ENCODE data around the gene SLC27A1. TPM values are rescaled to one million over a fixed set of nuclear protein-coding genes. Genes with fewer than 3 reads are reported as not detected.
A peak's percentile ranks its signal among the peaks of the same experiment; 100 is the strongest.
"Not testable (repeated sequence)": the region's sequence is repeated elsewhere in the genome, so short reads cannot be mapped to it uniquely, and the experiment has no call there.

Gene SLC27A1
- total and polyA plus RNA-seq, 2 donors: 14.8 to 21.1 TPM

DNA sequence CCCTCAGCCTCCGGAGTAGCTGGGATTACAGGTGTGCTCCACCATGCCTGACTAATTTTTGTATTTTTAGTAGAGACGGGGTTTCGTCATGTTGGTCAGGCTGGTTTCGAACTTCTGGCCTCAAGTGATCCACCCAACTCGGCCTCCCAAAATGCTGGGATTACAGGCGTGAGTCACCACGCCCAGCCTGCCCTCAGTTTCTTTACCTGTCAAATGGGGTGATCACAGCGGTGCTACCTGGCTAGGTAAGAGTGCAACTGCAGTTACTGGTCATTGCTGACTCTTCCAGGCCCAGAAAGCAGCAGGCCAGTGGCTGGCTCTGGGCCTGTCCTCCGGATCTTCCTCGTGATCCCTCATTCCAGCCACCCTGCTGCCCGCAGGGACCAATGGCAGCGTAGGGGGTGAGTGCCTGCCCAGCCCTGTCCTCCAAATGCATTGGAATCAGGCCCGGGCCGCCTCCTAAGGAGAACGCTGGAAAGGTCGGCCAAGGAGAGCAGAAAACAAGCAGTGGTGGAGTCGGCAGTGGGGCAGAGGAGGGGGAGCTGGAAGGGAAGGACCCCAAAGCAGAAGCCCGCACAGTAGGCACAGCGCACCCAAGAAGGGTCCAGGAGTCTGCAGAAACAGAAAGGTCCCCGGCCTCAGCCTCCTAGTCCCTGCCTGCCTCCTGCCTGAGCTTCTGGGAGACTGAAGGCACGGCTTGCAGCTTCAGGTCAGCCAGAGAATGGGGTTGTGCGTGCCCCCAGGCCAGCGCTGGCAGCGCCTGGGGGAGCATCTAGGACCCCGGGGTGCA lies 1.8 kb upstream of the SLC27A1 start:
- no peak overlapping the region for H3K27ac ChIP-seq (ENCODE audit: low read depth)
- no peak for DNase-seq (ENCODE audit: extremely low spot score)
- peaks cover 2% of the 10 kb centered on the region for H3K4me1 ChIP-seq (ENCODE audit: insufficient read depth)
- WGBS: 58% methylated on average over 25 of the region's 25 CpGs
- no peaks in the 10 kb centered on the region for H3K36me3 ChIP-seq (ENCODE audit: insufficient read depth)
- H3K4me3 ChIP-seq (ENCODE audit: low read depth, low read length): peak overlapping the region; percentile 61

DNA sequence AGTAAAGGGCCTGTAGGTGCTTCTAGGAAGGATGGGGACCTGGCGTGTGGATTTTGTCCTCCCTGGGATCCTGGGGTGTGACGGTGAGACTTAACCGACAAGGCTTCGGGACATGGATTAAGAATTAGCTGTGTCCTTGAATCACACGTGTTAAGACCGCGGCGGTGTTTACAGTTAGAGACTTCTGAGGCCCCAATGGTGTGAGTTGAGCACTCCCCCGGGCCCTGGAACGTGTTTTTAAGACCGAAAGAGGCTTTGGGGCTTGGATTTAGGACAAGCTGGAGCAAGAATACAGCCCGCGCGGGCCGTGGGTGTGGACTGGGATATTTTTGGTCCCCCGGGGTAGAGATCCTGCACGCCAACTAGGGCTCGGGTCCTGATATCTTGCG lies 1.2 kb upstream of the SLC27A1 start:
- H3K27ac ChIP-seq (ENCODE audit: low read depth): no peak overlapping the region
- H3K4me1 ChIP-seq (ENCODE audit: insufficient read depth): peaks cover 2% of the 10 kb centered on the region
- DNase-seq (ENCODE audit: extremely low spot score): no peak
- H3K36me3 ChIP-seq (ENCODE audit: insufficient read depth): no peaks in the 10 kb centered on the region
- H3K4me3 ChIP-seq (ENCODE audit: low read depth, low read length): peak overlapping the region; percentile 61
- 9% methylated on average over 19 of the region's 19 CpGs for WGBS

DNA sequence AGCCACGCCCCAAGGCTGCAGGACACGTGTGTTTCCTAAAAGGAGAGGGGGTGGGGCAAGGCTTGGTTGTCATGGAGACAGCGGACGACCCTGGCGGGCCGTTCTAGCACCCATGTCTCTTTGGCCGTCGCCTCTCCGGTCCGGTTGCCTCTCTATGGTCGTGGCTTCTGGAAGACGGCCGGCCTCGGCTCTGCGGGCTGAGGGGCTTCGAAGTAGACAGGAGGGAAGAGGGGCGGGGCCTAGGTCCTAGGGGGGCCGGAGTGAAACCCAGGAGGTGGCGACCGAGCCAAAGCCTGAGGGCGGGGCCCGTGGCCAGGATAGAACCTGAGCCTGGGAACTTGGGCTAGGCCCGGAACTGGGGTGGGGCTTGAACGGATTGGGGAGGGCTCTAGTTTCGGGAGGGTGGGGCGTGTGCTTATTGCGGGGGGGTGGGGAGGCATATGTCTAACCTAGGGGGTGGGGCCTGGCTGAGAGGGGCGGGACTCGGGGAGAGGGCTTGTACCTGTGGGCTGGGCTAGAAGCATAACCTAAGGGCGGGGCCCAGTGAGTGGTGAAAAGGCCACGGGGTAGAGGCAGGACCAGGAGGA lies 750 bp upstream of the SLC27A1 start:
- peak overlapping the region; percentile 61 for H3K4me3 ChIP-seq (ENCODE audit: low read depth, low read length)
- WGBS: under 1% methylated on average over 31 of the region's 31 CpGs
- no peaks in the 10 kb centered on the region for H3K36me3 ChIP-seq (ENCODE audit: insufficient read depth)
- peak overlapping the region; percentile 74 for H3K27ac ChIP-seq (ENCODE audit: low read depth)
- peak; percentile 87 for DNase-seq (ENCODE audit: extremely low spot score)
- peaks cover 2% of the 10 kb centered on the region for H3K4me1 ChIP-seq (ENCODE audit: insufficient read depth)

DNA sequence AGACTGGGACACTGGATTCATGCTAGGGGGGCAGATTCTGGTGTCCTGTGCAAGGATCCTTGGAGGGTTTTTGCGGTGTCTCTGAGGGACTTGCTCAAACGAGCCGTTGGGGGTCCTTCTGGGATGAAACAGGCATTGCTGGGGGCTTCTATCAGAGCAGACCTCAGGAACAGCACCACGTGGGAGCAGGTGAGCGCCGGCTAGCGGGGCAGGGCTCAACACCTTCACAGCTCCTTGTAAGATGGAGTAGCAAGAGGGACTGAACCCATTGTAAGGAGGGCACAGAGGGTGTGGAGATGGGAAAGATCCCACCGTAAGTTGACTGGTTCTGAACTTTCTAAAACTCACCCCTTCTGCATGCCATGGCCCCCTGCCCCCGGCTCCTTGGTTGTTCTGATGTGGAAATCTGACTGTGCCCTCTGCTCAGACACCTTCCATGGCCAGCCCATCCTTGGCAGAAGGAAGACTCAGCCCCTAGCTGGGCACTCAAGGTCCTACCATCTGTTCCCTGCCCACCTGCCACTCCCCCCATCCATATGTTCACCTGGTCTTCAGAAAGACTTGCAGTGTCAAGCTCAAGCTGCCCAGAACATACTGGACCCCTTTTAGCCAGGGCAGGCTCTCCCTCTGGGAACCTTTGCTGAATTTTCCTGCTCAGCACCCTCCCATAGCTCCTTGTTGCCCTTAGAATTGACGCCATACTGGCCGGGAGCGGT lies 1.2 kb downstream of the SLC27A1 start:
- H3K27ac ChIP-seq (ENCODE audit: low read depth): no peak overlapping the region
- peaks cover 2% of the 10 kb centered on the region for H3K4me1 ChIP-seq (ENCODE audit: insufficient read depth)
- H3K4me3 ChIP-seq (ENCODE audit: low read depth, low read length): no peak overlapping the region

DNA sequence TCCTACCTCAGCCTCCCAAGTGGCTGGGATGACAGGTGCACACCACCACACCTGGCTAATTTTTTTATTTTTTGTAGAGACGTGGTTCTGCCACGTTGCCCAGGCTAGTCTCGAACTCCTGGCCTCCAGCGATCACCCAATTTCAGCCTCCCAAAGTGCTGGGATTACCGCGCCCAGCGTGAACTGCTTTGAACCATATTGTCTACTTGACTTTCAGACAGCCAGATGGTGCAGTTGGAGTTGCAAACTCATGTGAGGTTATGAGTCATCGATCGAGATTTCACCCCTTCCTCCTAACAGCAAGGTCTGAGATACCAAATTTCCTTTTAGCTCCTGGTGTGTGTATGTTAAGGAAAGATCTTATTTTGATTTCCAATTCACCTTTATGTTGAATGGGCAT lies 2.7 kb downstream of the SLC27A1 start:
- Histone ChIP-seq H3K4me1 (ENCODE audit: insufficient read depth) (peaks cover 2% of the 10 kb centered on the region), H3K36me3 (ENCODE audit: insufficient read depth) (no peaks in the 10 kb centered on the region), H3K4me3 (ENCODE audit: low read depth, low read length) (no peak overlapping the region), H3K27ac (ENCODE audit: low read depth) (no peak overlapping the region)
- 84% methylated on average over 9 of the region's 9 CpGs for WGBS
- no peak for DNase-seq (ENCODE audit: extremely low spot score)

More for the DNA sequence above, 1.2 kb downstream of the SLC27A1 start:
- 55% methylated on average over 12 of the region's 12 CpGs for WGBS
- H3K36me3 ChIP-seq (ENCODE audit: insufficient read depth): no peaks in the 10 kb centered on the region
- no peak for DNase-seq (ENCODE audit: extremely low spot score)

DNA sequence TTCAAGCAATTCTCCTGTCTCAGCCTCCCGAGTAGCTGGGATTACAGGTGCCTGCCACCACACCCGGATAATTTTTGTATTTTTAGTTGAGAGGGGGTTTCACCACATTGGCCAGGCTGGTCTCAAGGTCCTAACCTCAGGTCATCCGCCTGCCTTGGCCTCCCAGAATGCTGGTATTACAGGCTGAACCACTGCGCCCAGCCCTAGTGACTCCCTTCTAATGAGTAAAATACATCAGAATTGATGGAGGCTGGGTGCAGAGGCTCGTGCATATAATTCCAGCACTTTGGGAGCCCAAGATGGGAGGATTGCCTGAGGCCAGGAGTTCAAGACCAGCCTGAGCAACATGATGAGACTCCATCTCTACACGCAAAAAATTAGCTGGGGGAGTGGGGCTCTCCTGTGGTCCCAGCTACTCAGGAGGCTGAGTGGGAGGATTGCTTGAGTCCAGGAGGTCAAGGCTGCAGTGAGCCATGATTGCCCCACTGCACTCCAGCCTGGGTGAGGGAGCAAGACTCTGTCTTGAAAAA lies 4.8 kb downstream of the SLC27A1 start:
- DNase-seq (ENCODE audit: extremely low spot score); H3K4me3 ChIP-seq (ENCODE audit: low read depth, low read length); H3K4me1 ChIP-seq (ENCODE audit: insufficient read depth); H3K36me3 ChIP-seq (ENCODE audit: insufficient read depth); H3K27ac ChIP-seq (ENCODE audit: low read depth): not testable (repeated sequence)
- WGBS: 77% methylated on average over 6 of the region's 6 CpGs

DNA sequence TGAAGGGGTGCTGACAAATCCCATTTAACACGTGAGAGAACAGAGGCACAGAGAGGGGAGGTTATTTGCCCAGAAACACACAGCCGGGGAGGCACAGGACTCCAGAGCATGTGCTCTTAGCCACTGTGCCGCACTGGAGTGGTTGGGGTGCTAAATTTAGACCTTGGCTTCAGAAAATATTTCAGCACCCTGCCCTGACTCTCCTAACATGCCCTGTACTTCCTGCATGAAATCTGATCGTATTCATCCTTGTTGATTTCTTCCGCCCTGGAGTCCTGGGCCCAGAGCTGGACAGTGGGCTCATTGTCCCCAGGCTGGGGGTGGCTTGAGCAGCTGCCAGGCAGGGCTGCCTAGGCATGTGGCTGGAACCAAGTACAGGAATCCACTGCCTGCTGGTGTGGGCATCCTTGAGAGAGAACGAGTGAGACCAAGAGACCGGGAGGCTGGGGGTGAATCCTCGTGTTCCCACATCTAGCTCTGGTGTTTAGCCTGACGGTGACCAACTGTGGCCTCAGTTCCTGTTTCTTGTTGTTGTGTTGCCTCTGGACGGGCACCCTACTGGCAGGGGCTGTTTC lies 5.3 kb downstream of the SLC27A1 start:
- DNase-seq (ENCODE audit: extremely low spot score): no peak
- no peak overlapping the region for H3K27ac ChIP-seq (ENCODE audit: low read depth)
- H3K4me3 ChIP-seq (ENCODE audit: low read depth, low read length): no peak overlapping the region
- WGBS: 46% methylated on average over 10 of the region's 10 CpGs
- H3K36me3 ChIP-seq (ENCODE audit: insufficient read depth): no peaks in the 10 kb centered on the region
- peaks cover 2% of the 10 kb centered on the region for H3K4me1 ChIP-seq (ENCODE audit: insufficient read depth)

DNA sequence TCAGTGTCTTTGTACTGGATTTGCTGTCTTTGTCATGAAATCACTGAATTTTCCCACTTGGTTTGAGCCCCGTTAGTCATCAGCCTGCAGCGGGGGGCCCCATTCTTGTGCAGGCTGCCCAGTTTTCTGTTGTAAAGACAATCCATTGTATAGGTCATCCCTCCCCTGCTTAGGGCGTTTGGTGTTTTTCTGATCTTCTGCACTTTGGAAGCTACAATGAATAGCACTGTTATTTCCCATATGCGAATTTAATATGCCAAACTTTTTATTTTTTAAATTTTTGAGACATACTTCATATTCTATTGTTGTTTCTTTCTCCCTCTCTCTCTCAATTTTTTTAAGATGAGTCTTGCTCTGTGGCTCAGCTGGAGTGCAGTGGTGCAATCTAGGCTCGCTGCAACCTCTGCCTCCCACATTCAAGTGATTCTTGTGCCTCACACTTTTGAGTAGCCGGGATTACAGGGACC lies 9.0 kb downstream of the SLC27A1 start:
- no peak for DNase-seq (ENCODE audit: extremely low spot score)
- H3K4me3 ChIP-seq (ENCODE audit: low read depth, low read length): no peak overlapping the region
- H3K27ac ChIP-seq (ENCODE audit: low read depth): no peak overlapping the region
- H3K4me1 ChIP-seq (ENCODE audit: insufficient read depth): no peaks in the 10 kb centered on the region
- no peaks in the 10 kb centered on the region for H3K36me3 ChIP-seq (ENCODE audit: insufficient read depth)
- 62% methylated on average over 6 of the region's 6 CpGs for WGBS

DNA sequence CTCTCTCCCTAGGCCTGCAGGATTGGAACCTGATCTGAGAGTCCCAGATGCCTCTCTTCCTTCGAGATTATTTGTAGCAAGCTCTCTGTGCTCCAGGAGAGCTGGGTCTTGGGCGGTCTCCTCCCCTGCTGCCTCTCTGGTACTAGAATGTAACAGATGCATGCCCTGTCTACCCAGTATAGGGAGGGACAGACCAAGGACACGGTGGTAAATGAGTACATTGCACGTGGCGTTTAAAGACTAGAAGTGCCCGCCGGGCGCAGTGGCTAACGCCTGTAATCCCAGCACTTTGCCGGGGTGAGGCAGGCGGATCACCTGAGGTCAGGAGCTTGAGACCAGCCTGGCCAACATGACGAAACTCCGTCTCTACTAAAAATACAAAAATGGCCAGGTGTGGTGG lies 11.7 kb downstream of the SLC27A1 start:
- no peak for DNase-seq (ENCODE audit: extremely low spot score)
- Histone ChIP-seq H3K4me3 (ENCODE audit: low read depth, low read length) (no peak overlapping the region), H3K4me1 (ENCODE audit: insufficient read depth) (peaks cover 2% of the 10 kb centered on the region), H3K36me3 (ENCODE audit: insufficient read depth) (no peaks in the 10 kb centered on the region), H3K27ac (ENCODE audit: low read depth) (no peak overlapping the region)
- WGBS: 92% methylated on average over 13 of the region's 13 CpGs

DNA sequence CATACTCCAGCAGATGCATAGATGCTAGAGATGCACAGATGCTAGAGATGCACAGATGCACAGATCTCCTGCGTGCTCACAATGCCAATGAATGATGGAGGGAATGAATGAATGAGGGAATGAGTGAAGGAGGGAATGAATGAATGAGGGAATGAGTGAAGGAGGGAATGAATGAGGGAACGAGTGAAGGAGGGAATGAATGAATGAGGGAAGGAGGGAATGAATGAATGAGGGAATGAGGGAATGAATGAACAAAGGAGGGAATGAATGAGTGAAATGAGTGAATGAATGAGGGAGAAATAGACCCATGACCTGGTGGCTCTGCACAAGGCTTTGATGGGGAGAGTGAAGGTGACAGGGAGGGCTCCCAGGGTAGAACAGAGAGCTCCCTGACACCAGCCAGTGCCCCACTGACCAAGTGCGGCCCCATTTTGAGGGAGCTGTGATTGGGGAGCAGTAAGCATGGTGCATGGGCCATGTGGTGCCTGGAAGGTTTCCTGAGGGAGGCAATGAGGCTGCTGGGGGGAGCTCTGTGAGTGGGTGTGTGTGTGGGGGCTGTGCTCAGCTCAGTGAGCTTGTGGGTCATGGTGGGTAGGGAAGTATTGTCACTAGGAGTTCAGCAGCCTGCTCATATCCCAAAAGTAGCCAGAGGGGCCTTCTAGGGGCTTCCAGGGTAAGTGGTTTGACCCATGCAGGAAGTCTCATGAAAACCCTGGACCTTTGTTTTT lies 12.7 kb downstream of the SLC27A1 start:
- 87% methylated on average over 3 of the region's 3 CpGs for WGBS
- DNase-seq (ENCODE audit: extremely low spot score): no peak
- peaks cover 2% of the 10 kb centered on the region for H3K4me1 ChIP-seq (ENCODE audit: insufficient read depth)
- no peaks in the 10 kb centered on the region for H3K36me3 ChIP-seq (ENCODE audit: insufficient read depth)
- H3K4me3 ChIP-seq (ENCODE audit: low read depth, low read length): no peak overlapping the region
- H3K27ac ChIP-seq (ENCODE audit: low read depth): no peak overlapping the region

DNA sequence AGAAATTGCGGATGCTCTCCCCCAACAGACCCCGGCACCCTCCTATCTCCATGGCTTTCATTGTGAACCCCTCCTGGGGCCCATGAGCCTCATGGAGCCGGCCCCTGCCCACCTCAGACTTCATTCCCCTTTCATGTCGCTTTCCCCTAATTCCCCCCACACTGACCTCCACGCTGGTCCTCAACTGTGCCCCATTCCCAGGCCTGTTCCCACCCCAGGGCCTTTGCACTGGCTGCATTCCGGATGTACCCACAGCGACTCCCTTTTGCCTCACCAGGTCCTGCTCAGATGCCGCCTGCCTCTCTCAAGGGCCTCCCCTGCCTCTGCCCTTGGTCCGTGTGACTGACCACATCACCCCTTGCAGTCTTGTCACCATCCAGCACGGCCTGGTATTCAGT lies 13.3 kb downstream of the SLC27A1 start:
- Histone ChIP-seq H3K36me3 (ENCODE audit: insufficient read depth) (no peaks in the 10 kb centered on the region), H3K4me1 (ENCODE audit: insufficient read depth) (peaks cover 2% of the 10 kb centered on the region), H3K27ac (ENCODE audit: low read depth) (no peak overlapping the region), H3K4me3 (ENCODE audit: low read depth, low read length) (no peak overlapping the region)
- 95% methylated on average over 10 of the region's 10 CpGs for WGBS
- DNase-seq (ENCODE audit: extremely low spot score): no peak

DNA sequence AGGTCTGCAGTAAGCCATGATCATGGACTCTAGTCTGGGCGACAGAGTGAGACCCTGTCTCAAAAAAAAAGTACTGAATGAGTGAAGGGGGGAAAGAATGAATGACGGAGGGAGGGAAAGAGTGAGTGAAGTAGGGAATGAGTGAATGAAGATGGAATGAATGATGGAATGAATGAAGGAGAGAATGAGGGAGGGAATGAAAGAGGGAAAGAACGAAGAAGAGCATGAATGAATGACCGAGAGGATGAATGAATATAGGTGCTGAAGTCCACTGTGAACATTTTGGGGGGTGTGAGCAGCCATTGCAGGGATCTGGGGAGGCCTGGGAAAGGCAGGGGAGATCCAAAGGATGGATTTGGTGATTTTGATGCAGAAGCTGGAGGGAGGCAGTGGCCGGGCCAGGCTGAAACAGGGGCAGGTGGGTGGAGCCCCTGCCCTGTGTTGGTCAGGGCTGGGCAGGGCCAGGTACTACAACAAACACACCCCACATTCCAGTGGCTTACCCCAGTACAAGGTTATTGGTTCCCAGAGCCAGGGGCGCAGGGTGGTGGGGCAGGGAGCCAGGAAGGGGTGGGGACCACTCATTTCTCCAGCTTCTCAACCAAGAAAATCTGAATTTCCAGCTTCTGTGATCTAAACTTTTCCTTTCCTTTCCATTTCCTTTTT lies 14.3 kb downstream of the SLC27A1 start:
- Histone ChIP-seq H3K27ac (ENCODE audit: low read depth) (no peak overlapping the region), H3K36me3 (ENCODE audit: insufficient read depth) (no peaks in the 10 kb centered on the region), H3K4me1 (ENCODE audit: insufficient read depth) (peaks cover 2% of the 10 kb centered on the region), H3K4me3 (ENCODE audit: low read depth, low read length) (no peak overlapping the region)
- 90% methylated on average over 6 of the region's 6 CpGs for WGBS
- DNase-seq (ENCODE audit: extremely low spot score): no peak

All from urinary bladder (tissue), 4 donors.